Esophagus muscularis mucosa (tissue), 4 donors: ENCODE results near the gene SIPA1L3. TPM values are rescaled to one million over a fixed set of nuclear protein-coding genes. Genes with fewer than 3 reads are reported as not detected.
A peak's percentile ranks its signal among the peaks of the same experiment; 100 is the strongest.

Source experiments
- DNase-seq: peaks from one replicate; pipeline ENCODE4 v3.0.0-alpha.2; 2017; ENCODE audit errors: extremely low spot score
- H3K27ac ChIP-seq, 4 donors: fragments of 200-600 bp; sonication (generic); replicated peaks in 1 of 4; 1 replicate in 3 of 4; 2 replicates in 1 of 4; pipeline ENCODE4 v1.5.1; 2016 to 2019; ENCODE audit warnings: mild to moderate bottlenecking in 1 of 4
- H3K27me3 ChIP-seq, 4 donors: fragments of 200-600 bp; sonication (generic); one replicate each; pipeline versions ENCODE4 v1.5.1 to v1.6.0; 2016 to 2019
- H3K36me3 ChIP-seq, 4 donors: fragments of 200-600 bp; sonication (generic); one replicate each; pipeline ENCODE4 v1.5.1; 2016 to 2019
- H3K4me1 ChIP-seq, 4 donors: fragments of 200-600 bp; sonication (generic); one replicate each; pipeline ENCODE4 v1.5.1; 2016 to 2019
- H3K4me3 ChIP-seq, 4 donors: fragments of 200-600 bp; sonication (generic); 1 replicate in 2 of 4; 2 replicates in 2 of 4; pipeline ENCODE4 v1.5.1; 2016 to 2019; ENCODE audit warnings: mild to moderate bottlenecking in 4 of 4, moderate library complexity in 1 of 4
- H3K9me3 ChIP-seq, 4 donors: fragments of 200-600 bp; sonication (generic); 1 replicate in 3 of 4; 2 replicates in 1 of 4; pipeline ENCODE4 v1.5.1; 2016 to 2019
- CTCF ChIP-seq, 3 experiments: fragments of 200-600 bp in 2 of 3; fragments of 450-650 bp in 1 of 3; sonication (generic) in 2 of 3; IDR thresholded peaks; one replicate each; pipeline ENCODE4 v1.5.1; 2017 to 2019; ENCODE audit warnings: antibody characterized with exemption in 3 of 3, mild to moderate bottlenecking in 2 of 3, moderate library complexity in 1 of 3
- EP300 ChIP-seq: sonication (generic); formaldehyde crosslinking; IDR thresholded peaks from one replicate; pipeline ENCODE4 v1.6.1; 2017; ENCODE audit warnings: antibody characterized with exemption
- POLR2A ChIP-seq: fragments of 450-650 bp; IDR thresholded peaks from one replicate; pipeline ENCODE4 v1.6.1; 2017; ENCODE audit warnings: antibody characterized with exemption, moderate library complexity, mild to moderate bottlenecking, low read depth
- POLR2AphosphoS5 ChIP-seq, 2 donors: sonication (generic); formaldehyde crosslinking; IDR thresholded peaks; one replicate each; pipeline ENCODE4 v1.6.1; 2017; ENCODE audit warnings: antibody characterized with exemption in 2 of 2
- WGBS: methylation state at CpG from one replicate; pipeline ENCODE4 v1.1.5; 2018; 5-methylcytosine and 5-hydroxymethylcytosine counted together
- intact Hi-C: fragments of 100-400 bp; cut with DNase I; formaldehyde crosslinking; loops from one replicate; pipeline ENCODE4 v1.15.1; 2023
- total RNA-seq, 4 donors: library from RNA; depleted of rRNA; stranded (reverse); fragments of >200 nt; gene quantifications; one replicate each; pipeline versions ENCODE4 v1.1.0 to v1.2.1, GENCODE V29; 2016

SIPA1L3 gene
- total RNA-seq, 4 donors from 2014 or later = 10.4 to 17.9 (median 13.2) TPM

GRCh38 chr19:38251564-38252051 is 344.6 kb downstream of the SIPA1L3 start:
- no peak for DNase-seq
- peaks cover 0 to 8% (median 0%) of the 10 kb centered on the region in 4 donors for H3K27me3 ChIP-seq
- peak; percentile 85 to 90 for TF ChIP-seq POLR2AphosphoS5 (IDR thresholded peaks at IDR 0.05)
- TF ChIP-seq POLR2A = no peak
- TF ChIP-seq CTCF (IDR thresholded peaks at IDR 0.05) = no peak
- TF ChIP-seq EP300 = no peak
- H3K27ac ChIP-seq = peak overlapping the region; percentile 90 to 96 (median 92)
- H3K4me1 ChIP-seq = peaks cover 32 to 92% (median 89%) of the 10 kb centered on the region in 4 donors
- WGBS = 14% methylated on average over 10 of the region's 10 CpGs
- intact Hi-C loops = no loop called here
- H3K9me3 ChIP-seq = no peaks in the 10 kb centered on the region
- H3K36me3 ChIP-seq = peaks cover 0 to 10% (median 2%) of the 10 kb centered on the region in 4 donors
- peak overlapping the region; percentile 66 to 86 (median 70) for H3K4me3 ChIP-seq

- H3K4me1 ChIP-seq = peaks cover 33 to 88% (median 85%) of the 10 kb centered on the region in 4 donors
- 62% methylated on average over 5 of the region's 5 CpGs for WGBS
- peak overlapping the region; percentile 66 to 86 (median 70) for H3K4me3 ChIP-seq
- peak overlapping the region; percentile 90 to 96 (median 92) for H3K27ac ChIP-seq
- TF ChIP-seq EP300 (no peak), POLR2A (no peak), POLR2AphosphoS5 (IDR thresholded peaks at IDR 0.05) (no peak), CTCF (IDR thresholded peaks at IDR 0.05) (no peak)
- no peaks in the 10 kb centered on the region for H3K9me3 ChIP-seq
- intact Hi-C loops = no loop called here
- peaks cover 0 to 8% (median 0%) of the 10 kb centered on the region in 4 donors for H3K27me3 ChIP-seq
- no peak for DNase-seq
- peaks cover 0 to 10% (median 2%) of the 10 kb centered on the region in 4 donors for H3K36me3 ChIP-seq
Observed at GRCh38 chr19:38252385-38252784, 345.4 kb downstream of the SIPA1L3 start.

GRCh38 chr19:38252941-38253691 is 346.1 kb downstream of the SIPA1L3 start:
- H3K27ac ChIP-seq = peak overlapping the region; percentile 90 to 96 (median 92)
- H3K4me3 ChIP-seq = peak overlapping the region; percentile 66 to 86 (median 70)
- no peaks in the 10 kb centered on the region for H3K9me3 ChIP-seq
- TF ChIP-seq EP300 (no peak), POLR2A (no peak), CTCF (IDR thresholded peaks at IDR 0.05) (no peak), POLR2AphosphoS5 (IDR thresholded peaks at IDR 0.05) (peak; percentile 61 to 89)
- DNase-seq = peak; percentile 91
- peaks cover 0 to 10% (median 2%) of the 10 kb centered on the region in 4 donors for H3K36me3 ChIP-seq
- H3K27me3 ChIP-seq = peaks cover 0 to 8% (median 0%) of the 10 kb centered on the region in 4 donors
- intact Hi-C loops = no loop called here
- H3K4me1 ChIP-seq = peaks cover 31 to 80% (median 77%) of the 10 kb centered on the region in 4 donors
- WGBS = 39% methylated on average over 15 of the region's 21 CpGs

- Histone ChIP-seq H3K27ac (peak overlapping the region; percentile 90 to 96 (median 92)), H3K27me3 (peaks cover 0 to 8% (median 0%) of the 10 kb centered on the region in 4 donors), H3K36me3 (peaks cover 0 to 10% (median 0%) of the 10 kb centered on the region in 4 donors), H3K4me1 (peaks cover 25 to 74% (median 71%) of the 10 kb centered on the region in 4 donors), H3K9me3 (no peaks in the 10 kb centered on the region), H3K4me3 (peak overlapping the region; percentile 66 to 86 (median 70))
- TF ChIP-seq EP300 = no peak
- TF ChIP-seq POLR2A = no peak
- TF ChIP-seq CTCF (IDR thresholded peaks at IDR 0.05) = no peak
- TF ChIP-seq POLR2AphosphoS5 (IDR thresholded peaks at IDR 0.05) = no peak
- no peak for DNase-seq
- 76% methylated on average over 2 of the region's 5 CpGs for WGBS
- intact Hi-C loops = no loop called here
Observed at GRCh38 chr19:38253788-38254187, 346.8 kb downstream of the SIPA1L3 start.
